Activated T-helper 1 cell treated with anti-CD3 and anti-CD28 coated beads, Interleukin-12 subunit alpha, Interleukin-12 subunit beta, Interleukin-2, Interleukin-4 antibody, amounts not matched to agents 30 ng/mL and 10 ng/mL and 1 ng/mL, durations not matched to agents 14 hours and 24 hours and 36 hours (primary cell): ENCODE results near the gene CCDC102A. TPM values are rescaled to one million over a fixed set of nuclear protein-coding genes. Genes with fewer than 3 reads are reported as not detected.

Source experiments
- DNase-seq: peaks from one replicate; pipeline ENCODE4 v3.0.0; 2021; ENCODE audit warnings: low spot score
- H3K27ac Mint-ChIP-seq: one replicate; pipeline ENCODE4 v1.8.0; 2021; ENCODE audit warnings: mild to moderate bottlenecking, mixed read lengths
- H3K27me3 Mint-ChIP-seq: one replicate; pipeline ENCODE4 v1.8.0; 2022; ENCODE audit warnings: mild to moderate bottlenecking, moderate library complexity, mixed read lengths; ENCODE audit not compliant: insufficient read depth
- H3K36me3 Mint-ChIP-seq: one replicate; pipeline ENCODE4 v1.8.0; 2021; ENCODE audit warnings: low read depth, mixed read lengths
- H3K4me1 Mint-ChIP-seq: one replicate; pipeline ENCODE4 v1.8.0; 2021; ENCODE audit warnings: low read depth, mixed read lengths
- H3K4me3 Mint-ChIP-seq: one replicate; pipeline ENCODE4 v1.8.0; 2021; ENCODE audit warnings: mild to moderate bottlenecking, moderate library complexity, mixed read lengths
- H3K9me3 Mint-ChIP-seq: one replicate; pipeline ENCODE4 v1.8.0; 2021; ENCODE audit warnings: mixed read lengths
- intact Hi-C: fragments of 100-400 bp; cut with micrococcal nuclease; formaldehyde crosslinking; loops from one replicate; pipeline ENCODE4 v1.15.1; 2024
- total RNA-seq: library from RNA; stranded (reverse); gene quantifications from 2 replicates; pipeline ENCODE4 v1.2.3, GENCODE V29; 2022

Gene CCDC102A
- total RNA-seq, 1 donor from 2014 or later, result 7.3 TPM

GRCh38 chr16:57479976-57480753 lies 56.2 kb downstream of the CCDC102A start:
- H3K9me3 Mint-ChIP-seq, result no peaks in the 10 kb centered on the region
- no peak overlapping the region for H3K27ac Mint-ChIP-seq
- H3K4me3 Mint-ChIP-seq, result no peak overlapping the region
- intact Hi-C loops, result loop anchor here (5.0 kb wide), 1 partner anchor 257 kb away; the partner anchor contains the start of gene KATNB1
- no peak for DNase-seq
- peaks cover 6% of the 10 kb centered on the region for H3K27me3 Mint-ChIP-seq
- no peaks in the 10 kb centered on the region for H3K36me3 Mint-ChIP-seq
- H3K4me1 Mint-ChIP-seq, result peaks cover 22% of the 10 kb centered on the region

- peaks cover 18% of the 10 kb centered on the region for H3K4me1 Mint-ChIP-seq
- intact Hi-C loops, result loop anchor here (5.0 kb wide), 1 partner anchor 258 kb away; the partner anchor contains the start of gene KATNB1
- no peaks in the 10 kb centered on the region for H3K9me3 Mint-ChIP-seq
- H3K4me3 Mint-ChIP-seq, result no peak overlapping the region
- no peaks in the 10 kb centered on the region for H3K36me3 Mint-ChIP-seq
- H3K27ac Mint-ChIP-seq, result no peak overlapping the region
- no peak for DNase-seq
- peaks cover 2% of the 10 kb centered on the region for H3K27me3 Mint-ChIP-seq
Observed at GRCh38 chr16:57479205-57479975, 57.0 kb downstream of the CCDC102A start.

GRCh38 chr16:57478396-57479204 lies 57.8 kb downstream of the CCDC102A start:
- intact Hi-C loops, result loop anchor here (5.0 kb wide), 1 partner anchor 259 kb away; the partner anchor contains the start of gene KATNB1
- no peak overlapping the region for H3K27ac Mint-ChIP-seq
- peaks cover 2% of the 10 kb centered on the region for H3K27me3 Mint-ChIP-seq
- H3K4me3 Mint-ChIP-seq, result no peak overlapping the region
- no peaks in the 10 kb centered on the region for H3K9me3 Mint-ChIP-seq
- H3K36me3 Mint-ChIP-seq, result no peaks in the 10 kb centered on the region
- no peak for DNase-seq
- peaks cover 18% of the 10 kb centered on the region for H3K4me1 Mint-ChIP-seq

- no peak overlapping the region for H3K27ac Mint-ChIP-seq
Observed at GRCh38 chr16:57477531-57478202, 58.7 kb downstream of the CCDC102A start.

GRCh38 chr16:57476546-57477410 lies 59.6 kb downstream of the CCDC102A start:
- peaks cover 18% of the 10 kb centered on the region for H3K4me1 Mint-ChIP-seq
- no peaks in the 10 kb centered on the region for H3K9me3 Mint-ChIP-seq
- no peaks in the 10 kb centered on the region for H3K36me3 Mint-ChIP-seq
- peaks cover 2% of the 10 kb centered on the region for H3K27me3 Mint-ChIP-seq
- intact Hi-C loops, result loop anchor here (1.0 to 5.0 kb wide), 3 partner anchors 29 to 261 kb away; partner anchors contain the start of genes CIAPIN1, COQ9 and KATNB1
- no peak overlapping the region for H3K4me3 Mint-ChIP-seq
- H3K27ac Mint-ChIP-seq, result peak overlapping the region; percentile 52
- no peak for DNase-seq

More at GRCh38 chr16:57477531-57478202, 58.7 kb downstream of the CCDC102A start:
- peaks cover 2% of the 10 kb centered on the region for H3K27me3 Mint-ChIP-seq
- H3K4me3 Mint-ChIP-seq, result no peak overlapping the region
- no peaks in the 10 kb centered on the region for H3K9me3 Mint-ChIP-seq
- intact Hi-C loops, result loop anchor here (5.0 kb wide), 1 partner anchor 260 kb away; the partner anchor contains the start of gene KATNB1
- DNase-seq, result no peak
- no peaks in the 10 kb centered on the region for H3K36me3 Mint-ChIP-seq
- H3K4me1 Mint-ChIP-seq, result peaks cover 18% of the 10 kb centered on the region

- Mint-ChIP-seq H3K4me1 (peaks cover 18% of the 10 kb centered on the region), H3K9me3 (no peaks in the 10 kb centered on the region), H3K4me3 (peak overlapping the region; percentile 45), H3K36me3 (peaks cover 7% of the 10 kb centered on the region), H3K27ac (peak overlapping the region; percentile 52), H3K27me3 (no peaks in the 10 kb centered on the region)
- intact Hi-C loops, result loop anchor here (1.0 to 5.0 kb wide), 5 partner anchors 10 to 261 kb away; partner anchors contain the start of genes CIAPIN1, COQ9, DOK4 and KATNB1
- DNase-seq, result peak; percentile 81
Observed at GRCh38 chr16:57475711-57476339, 60.5 kb downstream of the CCDC102A start.

- no peak overlapping the region for H3K4me3 Mint-ChIP-seq
- H3K9me3 Mint-ChIP-seq, result no peaks in the 10 kb centered on the region
- intact Hi-C loops, result loop anchor here (1.0 to 5.0 kb wide), 3 partner anchors 11 to 262 kb away; partner anchors contain the start of genes DOK4, KATNB1 and POLR2C
Observed at GRCh38 chr16:57474671-57475661, 61.4 kb downstream of the CCDC102A start.

GRCh38 chr16:57473906-57474305 lies 62.5 kb downstream of the CCDC102A start:
- Mint-ChIP-seq H3K4me1 (peaks cover 18% of the 10 kb centered on the region), H3K27ac (no peak overlapping the region), H3K27me3 (no peaks in the 10 kb centered on the region), H3K36me3 (peaks cover 14% of the 10 kb centered on the region), H3K4me3 (no peak overlapping the region), H3K9me3 (no peaks in the 10 kb centered on the region)
- no peak for DNase-seq
- intact Hi-C loops, result no loop called here

More at GRCh38 chr16:57474671-57475661, 61.4 kb downstream of the CCDC102A start:
- DNase-seq, result no peak
- peaks cover 18% of the 10 kb centered on the region for H3K4me1 Mint-ChIP-seq
- H3K27ac Mint-ChIP-seq, result peak overlapping the region; percentile 29
- no peaks in the 10 kb centered on the region for H3K27me3 Mint-ChIP-seq
- peaks cover 10% of the 10 kb centered on the region for H3K36me3 Mint-ChIP-seq

GRCh38 chr16:57473176-57473840 lies 63.1 kb downstream of the CCDC102A start:
- no peak for DNase-seq
- H3K27ac Mint-ChIP-seq, result no peak overlapping the region
- H3K36me3 Mint-ChIP-seq, result peaks cover 18% of the 10 kb centered on the region
- no peaks in the 10 kb centered on the region for H3K9me3 Mint-ChIP-seq
- no peak overlapping the region for H3K4me3 Mint-ChIP-seq
- peaks cover 18% of the 10 kb centered on the region for H3K4me1 Mint-ChIP-seq
- H3K27me3 Mint-ChIP-seq, result no peaks in the 10 kb centered on the region
- intact Hi-C loops, result no loop called here

GRCh38 chr16:57472665-57473060 lies 63.7 kb downstream of the CCDC102A start:
- Mint-ChIP-seq H3K27ac (no peak overlapping the region), H3K4me3 (no peak overlapping the region), H3K36me3 (peaks cover 23% of the 10 kb centered on the region), H3K9me3 (no peaks in the 10 kb centered on the region), H3K4me1 (peaks cover 18% of the 10 kb centered on the region), H3K27me3 (no peaks in the 10 kb centered on the region)
- no peak for DNase-seq
- intact Hi-C loops, result no loop called here
